Measurements from ENCODE around the gene C18orf54. TPM values are rescaled to one million over a fixed set of nuclear protein-coding genes. Genes with fewer than 3 reads are reported as not detected.

The C18orf54 gene
- total and polyA plus RNA-seq, 10 donors, result 0.67 to 4.3 (median 3.0) TPM

- TF ChIP-seq POLR2A (IDR thresholded peaks at IDR 0.05) (no peak), POLR2AphosphoS5 (IDR thresholded peaks at IDR 0.05) (no peak), CTCF (IDR thresholded peaks at IDR 0.05 in 8 of 11, conservative IDR thresholded peaks at IDR 0.05 in 3 of 11) (no peak)
- Histone ChIP-seq H3K27ac (no peak overlapping the region), H3K27me3 (replicated peaks in 1 of 7) (peaks cover 0 to 8% (median 0%) of the 10 kb centered on the region in 7 donors), H3K4me1 (no peaks in the 10 kb centered on the region), H3K9me3 (no peaks in the 10 kb centered on the region), H3K36me3 (no peaks in the 10 kb centered on the region), H3K4me3 (no peak overlapping the region)
- no peak for DNase-seq
- intact Hi-C loops (cut with DNase I; ENCODE audit: low total_unique reads), result no loop called here
- WGBS, 5 donors, result 64 to 86% (median 85%) methylated on average over 1 of the region's 1 CpG
Measured at GRCh38 chr18:54411781-54412180, 54.1 kb downstream of the C18orf54 start.

GRCh38 chr18:54415086-54415485 is 57.4 kb downstream of the C18orf54 start:
- no peaks in the 10 kb centered on the region for H3K9me3 ChIP-seq
- WGBS, 5 donors, result 82 to 99% (median 90%) methylated on average over 2 of the region's 2 CpGs
- no peaks in the 10 kb centered on the region for H3K4me1 ChIP-seq
- H3K4me3 ChIP-seq, result no peak overlapping the region
- intact Hi-C loops (cut with DNase I; ENCODE audit: low total_unique reads), result no loop called here
- no peaks in the 10 kb centered on the region for H3K36me3 ChIP-seq
- H3K27me3 ChIP-seq (replicated peaks in 1 of 7), result peaks cover 0 to 8% (median 0%) of the 10 kb centered on the region in 7 donors
- DNase-seq, result no peak
- no peak overlapping the region for H3K27ac ChIP-seq
- no peak for TF ChIP-seq CTCF (IDR thresholded peaks at IDR 0.05 in 8 of 11, conservative IDR thresholded peaks at IDR 0.05 in 3 of 11)
- TF ChIP-seq POLR2A (IDR thresholded peaks at IDR 0.05), result no peak
- no peak for TF ChIP-seq POLR2AphosphoS5 (IDR thresholded peaks at IDR 0.05)

- DNase-seq, result no peak
- TF ChIP-seq POLR2AphosphoS5 (IDR thresholded peaks at IDR 0.05) (no peak), POLR2A (IDR thresholded peaks at IDR 0.05) (no peak), CTCF (IDR thresholded peaks at IDR 0.05 in 8 of 11, conservative IDR thresholded peaks at IDR 0.05 in 3 of 11) (no peak)
Measured at GRCh38 chr18:54416436-54416835, 58.7 kb downstream of the C18orf54 start.

GRCh38 chr18:54423831-54424230 is 66.1 kb downstream of the C18orf54 start:
- Histone ChIP-seq H3K4me3 (no peak overlapping the region), H3K27me3 (replicated peaks in 1 of 7) (peaks cover 0 to 6% (median 0%) of the 10 kb centered on the region in 7 donors), H3K36me3 (no peaks in the 10 kb centered on the region), H3K4me1 (no peaks in the 10 kb centered on the region), H3K27ac (no peak overlapping the region), H3K9me3 (no peaks in the 10 kb centered on the region)
- intact Hi-C loops (cut with DNase I; ENCODE audit: low total_unique reads), result no loop called here
- TF ChIP-seq POLR2AphosphoS5 (IDR thresholded peaks at IDR 0.05), result no peak
- TF ChIP-seq POLR2A (IDR thresholded peaks at IDR 0.05), result no peak
- TF ChIP-seq CTCF (IDR thresholded peaks at IDR 0.05 in 8 of 11, conservative IDR thresholded peaks at IDR 0.05 in 3 of 11), result no peak
- DNase-seq, result no peak
- 34 to 49% (median 42%) methylated on average over 2 of the region's 2 CpGs for WGBS, 5 donors

More at GRCh38 chr18:54416436-54416835, 58.7 kb downstream of the C18orf54 start:
- H3K4me1 ChIP-seq, result no peaks in the 10 kb centered on the region
- no peaks in the 10 kb centered on the region for H3K9me3 ChIP-seq
- no peaks in the 10 kb centered on the region for H3K27me3 ChIP-seq (replicated peaks in 1 of 7)
- intact Hi-C loops (cut with DNase I; ENCODE audit: low total_unique reads), result no loop called here
- H3K27ac ChIP-seq, result no peak overlapping the region
- WGBS, 5 donors, result 82 to 93% (median 87%) methylated on average over 3 of the region's 3 CpGs
- no peak overlapping the region for H3K4me3 ChIP-seq
- no peaks in the 10 kb centered on the region for H3K36me3 ChIP-seq
